Liver (tissue), 3 donors: Measurements from ENCODE around the gene CACNA1E.

ENCODE experiments used
- CTCF ChIP-seq: fragments of 150-350 bp; IDR thresholded peaks from 2 replicates; pipeline ENCODE4 v1.5.1; 2017; ENCODE audit warnings: improper control_type of control experiment, low read depth, low read length; ENCODE audit not compliant: missing input control
- GABPA ChIP-seq, 2 donors: IDR thresholded peaks in 1 of 2; conservative IDR thresholded peaks in 1 of 2; 2 replicates each; pipeline ENCODE4 v1.6.1; 2016; ENCODE audit warnings: antibody characterized with exemption in 2 of 2, mild to moderate bottlenecking in 1 of 2, moderate library complexity in 1 of 2
- donor health status: healthy.
- donor health status: healthy.

- TF ChIP-seq CTCF (no peak), GABPA (IDR thresholded peaks at IDR 0.05 in 1 of 2, conservative IDR thresholded peaks at IDR 0.05 in 1 of 2) (no peak)
Measured at GRCh38 chr1:181789395-181789794, 306.1 kb downstream of the CACNA1E start.
